ENCODE results near the gene TOX2. TPM values are rescaled to one million over a fixed set of nuclear protein-coding genes. Genes with fewer than 3 reads are reported as not detected.

The TOX2 gene
- total and polyA plus RNA-seq, 2 of the 8 experiments (the other 6 are each of a cell fraction or from before 2014, with no cell fraction given) = 1.8 to 3.4 TPM

- H3K79me2 ChIP-seq (ENCODE audit: control insufficient read depth in 1 of 2, insufficient read depth in 2 of 2, low read length in 2 of 2) = no peaks in the 10 kb centered on the region
- no peaks in the 10 kb centered on the region; the same call in 1 of the 2 replicates for H3K23me2 ChIP-seq (ENCODE audit: low read depth, low read length)
- POLR2A ChIA-PET (ENCODE audit: partially characterized antibody) = no interaction called here
- no peak overlapping the region for H3K4me2 ChIP-seq (ENCODE audit: insufficient read depth in 1 of 2, low read depth in 2 of 2, low read length in 2 of 2)
- no peak overlapping the region for H2BK5ac ChIP-seq (ENCODE audit: low read depth, low read length)
- no peak overlapping the region for H2BK20ac ChIP-seq (ENCODE audit: low read length)
- H3K36me3 ChIP-seq (ENCODE audit: control insufficient read depth in 2 of 4, insufficient read depth in 4 of 4, low read length in 3 of 4) = no peaks in the 10 kb centered on the region
- no peak overlapping the region for H2AK5ac ChIP-seq (ENCODE audit: low read depth, low read length)
- H3K27me3 ChIP-seq (replicated peaks in 1 of 4; ENCODE audit: control insufficient read depth in 3 of 4, extremely low read depth in 1 of 4, insufficient read depth in 3 of 4, low read length in 3 of 4) = no peaks in the 10 kb centered on the region
- no peak overlapping the region for H2BK12ac ChIP-seq (ENCODE audit: low read depth, low read length)
- no peak overlapping the region for H3K23ac ChIP-seq (ENCODE audit: insufficient read length)
- WGBS, 2 experiments (ENCODE audit: extremely low coverage in 1 of 2, insufficient coverage in 1 of 2, insufficient read length in 1 of 2, insufficient replicate concordance in 2 of 2, low coverage in 1 of 2, low lambda C conversion rate in 2 of 2, missing lambda C conversion rate in 1 of 2) = 89% methylated on average over 7 of the region's 7 CpGs; no CpG with 5 or more reads in 1 of the 2 experiments
- H4K8ac ChIP-seq (ENCODE audit: extremely low read depth, insufficient read depth, low read length) = no peak overlapping the region
- H3K27ac ChIP-seq (ENCODE audit: low read depth, low read length) = no peak overlapping the region
- no peak overlapping the region for H3K4me3 ChIP-seq (ENCODE audit: extremely low read depth in 1 of 4, insufficient read depth in 2 of 4, low read depth in 3 of 4, low read length in 4 of 4)
- no peak overlapping the region for H3K18ac ChIP-seq (ENCODE audit: extremely low read depth, low read length)
- DNase-seq (ENCODE audit: low read depth in 1 of 2, low spot score in 2 of 2) (no peak), FAIRE-seq (no peak)
- no peaks in the 10 kb centered on the region for H3K4me1 ChIP-seq (replicated peaks in 1 of 4; ENCODE audit: control insufficient read depth in 3 of 4, insufficient read depth in 4 of 4, low read length in 3 of 4)
- no peaks in the 10 kb centered on the region for H3K9me3 ChIP-seq (ENCODE audit: insufficient read depth in 2 of 2, low read depth in 1 of 2, low read length in 1 of 2)
- no peak overlapping the region for H4K91ac ChIP-seq (replicated peaks; ENCODE audit: insufficient read length, low read length)
- H4K20me1 ChIP-seq (replicated peaks in 1 of 2; ENCODE audit: control insufficient read depth in 1 of 2, insufficient read depth in 2 of 2, low read length in 2 of 2) = no peaks in the 10 kb centered on the region
- no peak overlapping the region for H3K56ac ChIP-seq (replicated peaks; ENCODE audit: insufficient read length, low read depth, low read length)
- no peak overlapping the region for H3K4ac ChIP-seq (replicated peaks; ENCODE audit: insufficient read length, low read depth, low read length)
- no peak overlapping the region for H2AFZ ChIP-seq (ENCODE audit: low read length)
- no peak overlapping the region for H2BK15ac ChIP-seq (ENCODE audit: low read length)
- H3K14ac ChIP-seq (ENCODE audit: insufficient read length) = no peak overlapping the region
- no peaks in the 10 kb centered on the region for H3K79me1 ChIP-seq (ENCODE audit: low read depth, low read length)
- CTCF ChIA-PET (ENCODE audit: partially characterized antibody) = interaction anchor here (0.7 kb wide), 1 partner anchor 11 kb away, joined by 3 read pairs; no protein-coding TSS in a partner anchor
- TF ChIP-seq FOSL1 (IDR thresholded peaks at IDR 0.05; ENCODE audit: insufficient read depth, low read depth, low read length) (no peak), SP4 (IDR thresholded peaks at IDR 0.05; ENCODE audit: low read length) (no peak), JUN (IDR thresholded peaks at IDR 0.05; ENCODE audit: low read depth, low read length) (no peak), ASH2L (IDR thresholded peaks at IDR 0.05; ENCODE audit: low read length) (no peak)
- no peak overlapping the region for H3K9ac ChIP-seq (replicated peaks in 1 of 4; ENCODE audit: extremely low read depth in 1 of 4, low read depth in 3 of 4, low read length in 3 of 4)
- H4K5ac ChIP-seq (ENCODE audit: insufficient read length, low read depth, low read length) = no peak overlapping the region
- no peak overlapping the region for H2BK120ac ChIP-seq (replicated peaks; ENCODE audit: low read depth, low read length)
Measured at GRCh38 chr20:43976547-43976946, 61.9 kb downstream of the TOX2 start.

Data from H1 (cell line).